T-cell (primary cell): ENCODE results near the gene SKIL. TPM values are rescaled to one million over a fixed set of nuclear protein-coding genes. Genes with fewer than 3 reads are reported as not detected.
A peak's percentile ranks its signal among the peaks of the same experiment; 100 is the strongest.

ENCODE experiments used
- ATAC-seq, 4 experiments: fragments of 200-7000 bp in 3 of 4; fragments of 150-1000 bp in 1 of 4; cut with Tn5 transposase; replicated peaks in 1 of 4; 1 replicate in 3 of 4; 2 replicates in 1 of 4; pipeline ENCODE4 v1.10.0; 2021; ENCODE audit warnings: moderate library complexity in 3 of 4, mild to moderate bottlenecking in 2 of 4, moderate number of reproducible peaks in 1 of 4
- CTCF ChIA-PET, 2 donors: fragments of 300-600 bp; sonication (Branson Sonifier 250); formaldehyde crosslinking; loops; one replicate each; lab custom pipeline; 2022; ENCODE audit warnings: antibody characterized with exemption in 2 of 2; lab: Charles Lee
- POLR2A ChIA-PET, 2 donors: fragments of 300-600 bp; sonication (Branson Sonifier 250); formaldehyde crosslinking; loops; one replicate each; lab custom pipeline; 2022; ENCODE audit warnings: antibody characterized with exemption in 2 of 2; lab: Charles Lee
- DNase-seq, 35 experiments: peaks; one replicate each; pipeline versions ENCODE4 v3.0.0 to v3.0.0-alpha.2; 2013 to 2023
- H3K27ac ChIP-seq: one replicate; pipeline ENCODE4 v1.5.1; 2013; ENCODE audit warnings: low read length
- H3K27me3 ChIP-seq, 2 experiments: replicated peaks in 1 of 2; 1 replicate in 1 of 2; 2 replicates in 1 of 2; pipeline versions ENCODE4 v1.6.1 to v1.7.0; 2013; ENCODE audit warnings: low read length in 1 of 2, mixed read lengths in 1 of 2; ENCODE audit not compliant: control insufficient read depth in 2 of 2, insufficient read depth in 2 of 2; ENCODE audit errors: extremely low read depth in 1 of 2
- H3K36me3 ChIP-seq, 2 donors: 1 replicate in 1 of 2; 2 replicates in 1 of 2; pipeline versions ENCODE4 v1.6.1 to v1.7.0; 2013; ENCODE audit warnings: low read length in 1 of 2; ENCODE audit not compliant: control insufficient read depth in 2 of 2, insufficient read depth in 1 of 2; ENCODE audit errors: extremely low read depth in 1 of 2
- H3K4me1 ChIP-seq, 2 experiments: 1 replicate in 1 of 2; 2 replicates in 1 of 2; pipeline versions ENCODE4 v1.6.1 to v1.7.0; 2013; ENCODE audit warnings: low read length in 2 of 2, mixed read lengths in 1 of 2; ENCODE audit not compliant: insufficient read depth in 2 of 2, control insufficient read depth in 1 of 2; ENCODE audit errors: extremely low read depth in 1 of 2
- H3K4me3 ChIP-seq, 2 donors: 1 replicate in 1 of 2; 2 replicates in 1 of 2; pipeline versions ENCODE4 v1.5.1 to v1.7.0; 2013; ENCODE audit warnings: mild to moderate bottlenecking in 2 of 2, low read length in 1 of 2, moderate library complexity in 1 of 2; ENCODE audit not compliant: control insufficient read depth in 1 of 2; ENCODE audit errors: extremely low read depth in 1 of 2
- H3K9me3 ChIP-seq: 2 replicates; pipeline ENCODE4 v1.7.0; 2013
- H3K27ac Mint-ChIP-seq, 2 donors: one replicate each; pipeline ENCODE4 v1.8.0; 2020 to 2021; ENCODE audit warnings: mild to moderate bottlenecking in 2 of 2, mixed read lengths in 2 of 2
- H3K27me3 Mint-ChIP-seq, 2 donors: one replicate each; pipeline ENCODE4 v1.8.0; 2021 to 2022; ENCODE audit warnings: mixed read lengths in 2 of 2
- H3K36me3 Mint-ChIP-seq: one replicate; pipeline ENCODE4 v1.8.0; 2021; ENCODE audit warnings: mixed read lengths
- H3K4me1 Mint-ChIP-seq, 3 donors: one replicate each; pipeline ENCODE4 v1.8.0; 2020 to 2022; ENCODE audit warnings: mixed read lengths in 3 of 3, mild to moderate bottlenecking in 1 of 3
- H3K4me3 Mint-ChIP-seq, 3 donors: one replicate each; pipeline ENCODE4 v1.8.0; 2020 to 2022; ENCODE audit warnings: mild to moderate bottlenecking in 3 of 3, mixed read lengths in 3 of 3, moderate library complexity in 3 of 3
- H3K9me3 Mint-ChIP-seq, 3 donors: one replicate each; pipeline ENCODE4 v1.8.0; 2020 to 2022; ENCODE audit warnings: mixed read lengths in 3 of 3
- WGBS: methylation state at CpG from one replicate; pipeline ENCODE4 v1.1.5; 2013; ENCODE audit warnings: missing lambda C conversion rate; ENCODE audit not compliant: insufficient coverage; 5-methylcytosine and 5-hydroxymethylcytosine counted together
- total RNA-seq, 35 experiments: library from RNA in 6 of 35; stranded (reverse) in 6 of 35; fragments of 120-200 nt in 1 of 35; gene quantifications; one replicate each; pipeline versions ENCODE4 v1.2.1 to v1.2.4 and lab custom pipeline; 2013 to 2026

Gene SKIL
- total RNA-seq, 5 donors from 2014 or later (not counting 1 experiment from before 2014, with no cell fraction given), result 69.1 to 97.7 (median 78.5) TPM

DNA sequence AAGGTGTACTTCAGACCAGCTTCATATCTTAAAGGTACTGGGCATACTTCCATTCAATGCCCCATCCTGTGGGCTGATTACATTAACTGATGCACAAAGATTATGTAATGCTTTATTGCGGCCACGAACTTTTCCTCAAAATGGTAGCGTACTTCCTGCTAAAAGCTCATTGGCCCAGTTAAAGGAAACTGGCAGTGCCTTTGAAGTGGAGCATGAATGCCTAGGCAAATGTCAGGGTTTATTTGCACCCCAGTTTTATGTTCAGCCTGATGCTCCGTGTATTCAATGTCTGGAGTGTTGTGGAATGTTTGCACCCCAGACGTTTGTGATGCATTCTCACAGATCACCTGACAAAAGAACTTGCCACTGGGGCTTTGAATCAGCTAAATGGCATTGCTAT lies 3.4 kb downstream of the SKIL start:
- H3K4me1 Mint-ChIP-seq, result peaks cover 42 to 66% (median 57%) of the 10 kb centered on the region in 3 donors

DNA sequence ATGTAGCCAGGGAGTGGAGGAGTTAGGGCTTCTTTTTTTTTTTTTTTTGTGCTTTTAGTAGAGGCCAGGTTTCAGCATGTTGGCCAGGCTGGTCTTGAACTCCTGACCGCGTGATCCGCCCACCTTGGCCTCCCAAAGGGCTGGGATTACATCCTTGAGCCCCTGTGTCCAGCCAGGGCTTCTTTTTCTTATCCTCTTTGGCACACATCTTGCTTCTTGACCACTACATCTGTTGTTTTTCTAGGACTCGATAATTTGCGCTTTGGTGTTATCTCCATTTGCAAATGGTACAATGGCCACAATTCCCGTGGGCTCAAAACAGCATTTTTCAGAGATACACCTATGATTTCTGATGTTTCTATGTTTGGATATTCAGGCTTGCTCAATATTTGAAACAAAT lies 4.2 kb downstream of the SKIL start:
- Histone ChIP-seq H3K4me3 (no peak overlapping the region), H3K9me3 (peaks cover 15% of the 10 kb centered on the region), H3K27ac (no peak overlapping the region), H3K27me3 (no peaks in the 10 kb centered on the region), H3K4me1 (peaks cover 2 to 19% of the 10 kb centered on the region in 2 experiments), H3K36me3 (peaks cover 2 to 6% of the 10 kb centered on the region in 2 donors)
- no peak overlapping the region for H3K4me3 Mint-ChIP-seq
- H3K36me3 Mint-ChIP-seq, result peaks cover 54% of the 10 kb centered on the region
- H3K27me3 Mint-ChIP-seq, result no peaks in the 10 kb centered on the region
- DNase-seq (no peak), ATAC-seq (no peak)
- ChIA-PET CTCF (interaction anchor here (0.6 to 1.6 kb wide), 3 partner anchors 50 to 601 kb away, joined by 3 to 7 read pairs (median 4); no protein-coding TSS in a partner anchor), POLR2A (interaction anchor here (0.6 to 0.8 kb wide), 4 partner anchors 8 to 486 kb away, joined by 3 to 8 read pairs (median 4); partner anchors contain the start of gene PHC3 (in 1 of the 2))
- peaks cover 0 to 5% (median 5%) of the 10 kb centered on the region in 3 donors for H3K9me3 Mint-ChIP-seq
- H3K4me1 Mint-ChIP-seq, result peaks cover 36 to 64% (median 52%) of the 10 kb centered on the region in 3 donors
- WGBS, result 100% methylated on average over 3 of the region's 6 CpGs
- no peak overlapping the region for H3K27ac Mint-ChIP-seq

More for the DNA sequence above, 3.4 kb downstream of the SKIL start:
- Histone ChIP-seq H3K36me3 (peaks cover 2 to 6% of the 10 kb centered on the region in 2 donors), H3K4me1 (peaks cover 7 to 25% of the 10 kb centered on the region in 2 experiments), H3K4me3 (no peak overlapping the region), H3K27ac (no peak overlapping the region), H3K27me3 (no peaks in the 10 kb centered on the region), H3K9me3 (peaks cover 15% of the 10 kb centered on the region)
- WGBS, result 100% methylated on average over 3 of the region's 5 CpGs
- ATAC-seq (no peak), DNase-seq (no peak)
- Mint-ChIP-seq H3K27me3 (no peaks in the 10 kb centered on the region), H3K36me3 (peaks cover 50% of the 10 kb centered on the region), H3K9me3 (peaks cover 0 to 5% (median 5%) of the 10 kb centered on the region in 3 donors), H3K27ac (no peak overlapping the region), H3K4me3 (peak overlapping the region in 1 of 3 donors; percentile 16)
- ChIA-PET POLR2A (interaction anchor here (0.6 to 0.8 kb wide), 4 partner anchors 9 to 485 kb away, joined by 3 to 8 read pairs (median 4); partner anchors contain the start of gene PHC3 (in 1 of the 2)), CTCF (interaction anchor here (0.6 to 1.6 kb wide), 4 partner anchors 8 to 600 kb away, joined by 4 to 7 read pairs (median 4); no protein-coding TSS in a partner anchor)

DNA sequence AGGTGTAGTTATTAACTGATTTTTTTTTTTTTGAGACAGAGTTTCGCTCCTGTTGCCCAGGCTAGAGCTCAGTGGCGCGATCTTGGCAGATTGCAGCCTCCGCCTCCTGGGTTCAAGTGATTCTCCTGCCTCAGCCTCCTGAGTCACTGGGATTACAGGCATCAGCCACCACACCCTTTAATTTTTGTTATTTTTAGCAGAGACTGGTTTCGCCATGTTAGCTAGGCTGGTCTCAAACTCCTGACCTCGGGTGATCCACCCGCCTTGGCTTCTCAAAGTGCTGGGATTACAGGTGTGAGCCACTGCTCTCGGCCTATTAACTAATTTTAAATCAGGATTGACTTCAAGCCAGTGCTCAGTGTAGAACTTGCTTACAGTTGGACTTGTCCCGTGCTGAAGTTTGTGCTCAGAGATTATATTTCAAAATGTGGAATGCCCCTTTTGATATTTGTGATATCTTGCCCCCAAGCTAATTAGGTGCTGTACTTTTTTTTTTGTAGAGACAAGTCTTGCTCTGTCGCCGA lies 6.0 kb downstream of the SKIL start:
- Histone ChIP-seq H3K27me3 (no peaks in the 10 kb centered on the region), H3K4me3 (no peak overlapping the region), H3K36me3 (peaks cover 2 to 6% of the 10 kb centered on the region in 2 donors), H3K27ac (no peak overlapping the region), H3K9me3 (peaks cover 15% of the 10 kb centered on the region), H3K4me1 (peaks cover 2 to 13% of the 10 kb centered on the region in 2 experiments)
- Mint-ChIP-seq H3K36me3 (peaks cover 54% of the 10 kb centered on the region), H3K27ac (no peak overlapping the region), H3K9me3 (peaks cover 0 to 5% (median 5%) of the 10 kb centered on the region in 3 donors), H3K27me3 (no peaks in the 10 kb centered on the region), H3K4me1 (peaks cover 37 to 64% (median 57%) of the 10 kb centered on the region in 3 donors), H3K4me3 (peak overlapping the region in 1 of 3 donors; percentile 34)
- no peak for DNase-seq
- no peak for ATAC-seq
- 89% methylated on average over 3 of the region's 11 CpGs for WGBS
- POLR2A ChIA-PET, result interaction anchor here (0.5 to 1.0 kb wide), 7 partner anchors 9 to 547 kb away, joined by 3 to 15 read pairs (median 3); no protein-coding TSS in a partner anchor
- CTCF ChIA-PET, result no interaction called here

DNA sequence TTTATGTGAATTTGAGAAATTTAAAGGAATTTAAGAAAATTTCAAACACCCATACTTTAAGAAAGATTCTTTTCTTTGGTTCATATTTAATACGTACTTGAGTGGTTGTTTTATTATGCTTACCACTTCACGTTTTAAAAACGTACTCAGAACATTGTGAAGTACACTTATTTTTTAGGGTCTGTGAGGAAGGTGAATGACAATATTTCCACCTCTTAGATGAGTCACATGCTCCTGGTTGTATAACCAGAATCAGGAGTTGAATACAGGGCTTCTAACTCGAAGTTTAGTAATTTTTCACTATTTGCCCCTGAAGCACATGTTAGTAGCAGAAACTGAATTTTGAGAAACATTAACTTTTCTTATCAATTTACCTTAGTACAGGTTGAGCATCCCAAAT lies 7.5 kb downstream of the SKIL start:
- H3K4me1 Mint-ChIP-seq, result peaks cover 31 to 59% (median 53%) of the 10 kb centered on the region in 3 donors
- no peak for DNase-seq
- H3K27me3 ChIP-seq, result no peaks in the 10 kb centered on the region
- no peak for ATAC-seq
- POLR2A ChIA-PET, result interaction anchor here (0.6 to 1.0 kb wide), 5 partner anchors 10 to 632 kb away, joined by 4 to 11 read pairs (median 6); no protein-coding TSS in a partner anchor
- H3K4me1 ChIP-seq, result peaks cover 0 to 7% of the 10 kb centered on the region in 2 experiments
- H3K27ac Mint-ChIP-seq, result peak overlapping the region in 1 of 2 donors; percentile 44
- H3K36me3 ChIP-seq, result peaks cover 2 to 6% of the 10 kb centered on the region in 2 donors
- H3K4me3 Mint-ChIP-seq, result peak overlapping the region in 1 of 3 donors; percentile 34
- H3K9me3 ChIP-seq, result peaks cover 15% of the 10 kb centered on the region
- no peak overlapping the region for H3K4me3 ChIP-seq
- CTCF ChIA-PET, result interaction anchor here in 1 of 2 donors (1.0 kb wide), 1 partner anchor 46 kb away, joined by 4 read pairs; no protein-coding TSS in a partner anchor
- no peaks in the 10 kb centered on the region for H3K27me3 Mint-ChIP-seq
- peaks cover 0 to 5% (median 5%) of the 10 kb centered on the region in 3 donors for H3K9me3 Mint-ChIP-seq
- H3K36me3 Mint-ChIP-seq, result peaks cover 49% of the 10 kb centered on the region
- H3K27ac ChIP-seq, result no peak overlapping the region
- WGBS, result no CpG with 5 or more reads among the region's 4 CpGs

DNA sequence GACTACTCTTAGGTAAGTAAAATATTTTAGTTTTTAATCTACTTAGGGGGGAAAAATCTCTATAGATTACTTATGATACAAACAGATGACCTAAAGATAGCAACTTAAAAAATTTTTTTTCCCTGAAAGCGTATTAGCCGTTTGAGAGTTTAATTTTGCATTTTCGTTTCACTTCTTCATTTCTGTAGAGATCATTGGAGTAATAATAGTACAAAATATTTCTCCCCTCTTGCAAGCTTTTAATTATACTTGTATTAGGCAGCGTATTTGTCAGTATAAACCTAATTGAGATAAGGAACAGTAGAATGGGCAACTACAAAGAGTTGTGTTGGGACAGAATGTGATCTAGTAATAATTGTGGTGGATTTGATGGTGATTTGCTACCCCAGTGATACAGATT lies 10.3 kb downstream of the SKIL start:
- Histone ChIP-seq H3K9me3 (peaks cover 6% of the 10 kb centered on the region), H3K27me3 (no peaks in the 10 kb centered on the region), H3K27ac (no peak overlapping the region), H3K4me1 (peaks cover 3 to 4% of the 10 kb centered on the region in 2 experiments), H3K4me3 (no peak overlapping the region), H3K36me3 (no peaks in the 10 kb centered on the region)
- peaks cover 0 to 3% (median 0%) of the 10 kb centered on the region in 3 donors for H3K9me3 Mint-ChIP-seq
- no peak for ATAC-seq
- 100% methylated on average over 1 of the region's 4 CpGs for WGBS
- peak overlapping the region in 1 of 2 donors; percentile 49 for H3K27ac Mint-ChIP-seq
- ChIA-PET POLR2A (no interaction called here), CTCF (no interaction called here)
- H3K27me3 Mint-ChIP-seq, result no peaks in the 10 kb centered on the region
- DNase-seq, result no peak
- peaks cover 29% of the 10 kb centered on the region for H3K36me3 Mint-ChIP-seq
- H3K4me3 Mint-ChIP-seq, result no peak overlapping the region
- H3K4me1 Mint-ChIP-seq, result peaks cover 39 to 55% (median 52%) of the 10 kb centered on the region in 3 donors

DNA sequence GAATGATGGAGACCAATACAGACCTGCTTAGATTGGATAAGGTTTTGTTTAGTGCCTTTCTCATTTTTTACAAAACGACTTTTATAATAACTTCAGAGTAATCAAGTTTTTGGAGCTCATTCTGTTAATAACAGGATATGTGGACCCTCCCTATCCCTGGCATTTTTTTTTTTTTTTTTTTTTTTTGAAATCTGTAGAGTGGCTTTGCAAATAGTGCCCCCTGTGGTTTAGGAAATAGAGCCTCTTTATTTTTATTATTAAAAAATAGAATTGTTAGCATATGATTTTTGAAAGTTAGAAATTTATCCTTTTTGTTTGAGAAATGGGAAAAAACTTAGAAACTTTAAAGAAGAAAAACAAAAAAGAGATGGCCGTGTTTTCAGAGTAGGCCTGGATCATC lies 11.4 kb downstream of the SKIL start:
- H3K9me3 ChIP-seq, result peaks cover 6% of the 10 kb centered on the region
- H3K4me1 ChIP-seq, result peaks cover 0 to 3% of the 10 kb centered on the region in 2 experiments
- DNase-seq (peak in 1 of 35 experiments; percentile 41), ATAC-seq (no peak)
- no peak overlapping the region for H3K4me3 ChIP-seq
- ChIA-PET POLR2A (no interaction called here), CTCF (interaction anchor here (0.5 to 1.0 kb wide), 9 partner anchors 8 to 248 kb away, joined by 3 to 6 read pairs (median 3); no protein-coding TSS in a partner anchor)
- Mint-ChIP-seq H3K4me1 (peaks cover 39 to 54% (median 50%) of the 10 kb centered on the region in 3 donors), H3K27me3 (no peaks in the 10 kb centered on the region), H3K4me3 (no peak overlapping the region), H3K27ac (no peak overlapping the region), H3K9me3 (peaks cover 0 to 3% (median 0%) of the 10 kb centered on the region in 3 donors), H3K36me3 (peaks cover 21% of the 10 kb centered on the region)
- H3K36me3 ChIP-seq, result no peaks in the 10 kb centered on the region
- 100% methylated on average over 1 of the region's 2 CpGs for WGBS
- no peaks in the 10 kb centered on the region for H3K27me3 ChIP-seq
- no peak overlapping the region for H3K27ac ChIP-seq
